Neuronal stem cell (in vitro differentiated cells): Measurements from ENCODE around the gene TRAF2.
"Not testable (repeated sequence)": the region's sequence is repeated elsewhere in the genome, so short reads cannot be mapped to it uniquely, and the experiment has no call there.

Experiments
- DNase-seq: peaks from one replicate; pipeline ENCODE4 v3.0.0-alpha.2; 2013; ENCODE audit warnings: low spot score
- H2AFZ ChIP-seq: one replicate; pipeline ENCODE4 v1.6.1; 2013; ENCODE audit warnings: mild to moderate bottlenecking, low read length, inconsistent platforms
- H2AK5ac ChIP-seq: 2 replicates; pipeline ENCODE4 v1.6.1; 2013; ENCODE audit warnings: low read depth, mild to moderate bottlenecking, inconsistent platforms, low read length, moderate library complexity, mixed read lengths
- H2BK120ac ChIP-seq: 2 replicates; pipeline ENCODE4 v1.6.1; 2013; ENCODE audit warnings: low read depth, mild to moderate bottlenecking, inconsistent platforms, low read length, moderate library complexity, mixed read lengths
- H2BK12ac ChIP-seq: one replicate; pipeline ENCODE4 v1.6.1; 2013; ENCODE audit warnings: low read length, inconsistent platforms
- H2BK15ac ChIP-seq: 2 replicates; pipeline ENCODE4 v1.6.1; 2013; ENCODE audit warnings: mild to moderate bottlenecking, low read length, inconsistent platforms, mixed read lengths
- H2BK5ac ChIP-seq: one replicate; pipeline ENCODE4 v1.6.1; 2013; ENCODE audit warnings: inconsistent platforms, mild to moderate bottlenecking, low read length, moderate library complexity
- H3K14ac ChIP-seq: one replicate; pipeline ENCODE4 v1.6.1; 2013; ENCODE audit warnings: low read length, inconsistent platforms
- H3K18ac ChIP-seq: 2 replicates; pipeline ENCODE4 v1.6.1; 2013; ENCODE audit warnings: low read length, inconsistent platforms
- H3K23ac ChIP-seq: 2 replicates; pipeline ENCODE4 v1.6.1; 2013; ENCODE audit warnings: low read depth, mild to moderate bottlenecking, mixed read lengths, low read length, inconsistent platforms; ENCODE audit not compliant: poor library complexity
- H3K27ac ChIP-seq: replicated peaks from 3 replicates; pipeline ENCODE4 v1.5.1; 2013; ENCODE audit warnings: low read length, inconsistent platforms
- H3K27me3 ChIP-seq, 3 experiments: 2 replicates each; pipeline ENCODE4 v1.6.1; 2013; ENCODE audit warnings: low read length in 3 of 3, mild to moderate bottlenecking in 2 of 3, inconsistent platforms in 1 of 3, low read depth in 1 of 3, mixed read lengths in 1 of 3, moderate library complexity in 1 of 3; ENCODE audit not compliant: control insufficient read depth in 3 of 3, insufficient read depth in 3 of 3
- H3K36me3 ChIP-seq, 2 donors: replicated peaks in 1 of 2; 2 replicates each; pipeline ENCODE4 v1.6.1; 2013; ENCODE audit warnings: low read length in 2 of 2; ENCODE audit not compliant: control insufficient read depth in 2 of 2, insufficient read depth in 2 of 2
- H3K4ac ChIP-seq: 2 replicates; pipeline ENCODE4 v1.6.1; 2013; ENCODE audit warnings: inconsistent platforms, mild to moderate bottlenecking, low read length, moderate library complexity
- H3K4me1 ChIP-seq, 2 donors: 1 replicate in 1 of 2; 2 replicates in 1 of 2; pipeline ENCODE4 v1.6.1; 2013; ENCODE audit warnings: low read length in 2 of 2, low read depth in 1 of 2; ENCODE audit not compliant: control insufficient read depth in 2 of 2, insufficient read depth in 1 of 2
- H3K4me2 ChIP-seq: one replicate; pipeline ENCODE4 v1.6.1; 2013; ENCODE audit warnings: mild to moderate bottlenecking, low read length, inconsistent platforms; ENCODE audit not compliant: insufficient read depth, poor library complexity, severe bottlenecking
- H3K4me3 ChIP-seq, 2 donors: 2 replicates each; pipeline ENCODE4 v1.5.1; 2013; ENCODE audit warnings: low read length in 2 of 2, mild to moderate bottlenecking in 2 of 2, inconsistent platforms in 1 of 2, moderate library complexity in 1 of 2
- H3K79me1 ChIP-seq: one replicate; pipeline ENCODE4 v1.6.1; 2013; ENCODE audit warnings: low read depth, mild to moderate bottlenecking, inconsistent platforms, low read length, moderate library complexity
- H3K9ac ChIP-seq: one replicate; pipeline ENCODE4 v1.6.1; 2013; ENCODE audit warnings: mild to moderate bottlenecking, low read depth, low read length, inconsistent platforms; ENCODE audit not compliant: poor library complexity
- H3K9me3 ChIP-seq, 2 donors: replicated peaks in 1 of 2; 2 replicates each; pipeline versions ENCODE3 to v1.6.1; 2013; ENCODE audit warnings: low read length in 2 of 2, mild to moderate bottlenecking in 2 of 2, inconsistent platforms in 1 of 2, low read depth in 1 of 2, mixed read lengths in 1 of 2, moderate library complexity in 1 of 2; ENCODE audit not compliant: control insufficient read depth in 2 of 2, insufficient read depth in 1 of 2
- H4K8ac ChIP-seq: one replicate; pipeline ENCODE4 v1.6.1; 2013; ENCODE audit warnings: low read depth, mild to moderate bottlenecking, inconsistent platforms, low read length, moderate library complexity
- H4K91ac ChIP-seq: one replicate; pipeline ENCODE4 v1.6.1; 2013; ENCODE audit warnings: low read length, low read depth, mild to moderate bottlenecking, inconsistent platforms; ENCODE audit not compliant: poor library complexity
- WGBS, 2 donors: extraction: QIAGEN DNeasy Blood & Tissue Kit; methylation state at CpG; one replicate each; pipeline ENCODE4 v1.1.7; 2013; ENCODE audit warnings: missing lambda C conversion rate in 2 of 2, mixed read lengths in 1 of 2; ENCODE audit not compliant: insufficient read length in 2 of 2, insufficient replicate concordance in 1 of 2; ENCODE audit errors: extremely low coverage in 2 of 2; 5-methylcytosine and 5-hydroxymethylcytosine counted together

TRAF2 gene

DNA sequence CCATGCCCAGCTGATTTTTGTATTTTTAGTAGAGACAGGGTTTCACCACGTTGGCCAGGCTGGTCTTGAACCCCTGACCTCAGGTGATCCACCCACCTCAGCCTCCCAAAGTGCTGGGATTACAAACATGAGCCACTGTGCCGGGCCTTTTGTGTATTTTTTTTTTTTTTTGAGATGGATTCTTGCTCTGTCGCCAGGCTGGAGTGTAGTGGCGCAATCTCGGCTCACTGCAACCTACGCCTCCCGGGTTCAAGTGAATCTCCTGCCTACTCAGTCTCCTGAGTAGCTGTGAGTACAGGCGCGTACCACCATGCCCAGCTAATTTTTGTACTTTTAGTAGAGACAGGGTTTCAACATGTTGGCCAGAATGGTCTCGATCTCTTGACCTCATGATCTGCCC is 2.6 kb upstream of the TRAF2 start:
- not testable (repeated sequence) for H2AFZ ChIP-seq, H2BK120ac ChIP-seq, H3K27ac ChIP-seq, H3K4me3 ChIP-seq, H4K91ac ChIP-seq, H2BK12ac ChIP-seq, H2BK15ac ChIP-seq, H3K14ac ChIP-seq, H3K9me3 ChIP-seq, H3K4ac ChIP-seq, H4K8ac ChIP-seq, H3K36me3 ChIP-seq, H3K27me3 ChIP-seq, DNase-seq, H2BK5ac ChIP-seq, H2AK5ac ChIP-seq, H3K9ac ChIP-seq, H3K23ac ChIP-seq, H3K4me2 ChIP-seq, H3K18ac ChIP-seq
- peaks cover 12% of the 10 kb centered on the region in 2 donors for H3K4me1 ChIP-seq
- WGBS, 2 donors = no CpG with 5 or more reads among the region's 10 CpGs
- peaks cover 17% of the 10 kb centered on the region for H3K79me1 ChIP-seq

DNA sequence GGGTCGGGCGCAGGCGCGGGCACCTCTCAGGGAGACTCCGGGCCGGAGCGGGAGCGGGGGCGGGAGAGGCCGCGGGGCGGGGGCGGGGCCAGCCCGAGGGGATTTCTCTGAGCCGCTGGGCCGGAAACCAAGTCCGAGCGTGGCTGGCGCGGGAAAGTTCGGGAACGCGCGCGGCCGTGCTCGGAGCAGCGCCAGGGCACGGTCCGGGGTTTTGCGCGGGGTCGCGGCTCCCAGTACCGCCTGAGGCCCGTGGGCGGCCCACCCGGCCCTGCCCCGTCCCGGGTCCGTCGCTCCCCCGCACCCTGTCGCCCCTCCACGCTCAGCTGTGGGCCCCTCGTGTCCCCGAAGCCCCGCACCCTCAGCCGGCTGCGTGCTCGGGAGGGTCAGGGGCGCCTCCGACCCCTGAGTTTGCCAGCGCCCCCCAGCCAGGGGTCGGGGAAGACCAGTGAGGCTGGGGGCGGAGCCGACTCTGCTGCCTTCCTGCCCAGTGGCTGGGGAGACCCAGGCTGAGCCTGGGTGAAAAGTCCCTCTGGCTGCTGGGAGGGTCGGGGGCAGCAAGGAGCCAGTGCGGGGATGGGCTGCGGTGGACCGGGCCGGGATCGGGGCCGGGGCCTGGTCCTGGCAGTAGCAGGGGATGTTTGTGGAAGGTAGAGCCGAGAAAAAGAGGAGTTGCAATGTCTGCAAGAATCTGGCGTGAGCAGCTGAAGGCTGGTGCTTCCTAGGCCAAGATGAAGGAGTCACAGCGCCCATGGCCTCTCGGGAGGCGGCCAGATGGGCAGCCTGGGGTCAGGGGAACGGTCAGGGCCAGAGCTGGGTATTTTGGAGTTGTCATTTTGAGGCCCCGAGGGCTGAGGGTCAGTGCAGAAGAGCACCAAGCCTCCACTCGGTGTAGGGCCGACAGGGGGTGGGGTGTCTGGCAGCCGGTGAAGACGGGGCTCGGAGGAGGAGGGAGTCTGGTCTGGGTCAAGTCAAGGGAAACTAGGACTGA is 588 bp downstream of the TRAF2 start:
- Histone ChIP-seq H3K36me3 (peaks cover 5 to 31% of the 10 kb centered on the region in 2 donors), H4K91ac (peak overlapping the region; percentile 72)
- DNase-seq = peak; percentile 36

DNA sequence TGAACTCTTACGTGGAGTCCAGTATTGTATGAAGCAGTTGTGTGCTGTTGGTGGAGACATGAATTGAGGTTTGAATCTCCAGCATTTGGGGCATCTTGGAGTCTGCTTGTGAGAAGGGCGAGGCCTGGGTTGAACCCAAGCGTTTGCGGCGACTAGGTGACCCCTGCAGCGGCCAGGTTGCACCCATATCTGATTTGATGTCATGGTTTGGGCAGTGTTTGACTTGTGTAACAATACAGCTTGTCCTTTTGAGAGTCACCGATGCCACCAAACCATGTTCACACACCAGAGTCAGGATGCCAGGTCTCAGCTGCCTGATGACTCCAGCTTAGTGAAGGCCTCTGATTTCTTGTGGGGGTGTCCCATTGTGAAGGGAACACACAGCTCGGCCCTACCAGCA is 2.1 kb downstream of the TRAF2 start:
- H3K4ac ChIP-seq = no peak overlapping the region
- no CpG with 5 or more reads among the region's 8 CpGs for WGBS, 2 donors

More for the DNA sequence above, 588 bp downstream of the TRAF2 start:
- Histone ChIP-seq H3K23ac (peak overlapping the region; percentile 92), H2BK120ac (no peak overlapping the region), H3K4me2 (peak overlapping the region; percentile 85), H2AFZ (peak overlapping the region; percentile 99), H3K4me1 (peaks cover 5 to 9% of the 10 kb centered on the region in 2 donors), H2BK12ac (no peak overlapping the region), H3K4ac (peak overlapping the region; percentile 84), H3K9me3 (no peaks in the 10 kb centered on the region), H3K9ac (peak overlapping the region; percentile 98), H3K18ac (peak overlapping the region; percentile 94), H2BK5ac (no peak overlapping the region), H3K14ac (no peak overlapping the region), H3K4me3 (peak overlapping the region; percentile 86 to 92), H3K27ac (no peak overlapping the region), H4K8ac (no peak overlapping the region), H3K27me3 (no peaks in the 10 kb centered on the region), H2AK5ac (peak overlapping the region; percentile 92), H2BK15ac (no peak overlapping the region), H3K79me1 (peaks cover 23% of the 10 kb centered on the region)
- WGBS, 2 donors = no CpG with 5 or more reads among the region's 76 CpGs

GRCh38 chr9:136889858-136890257 is 3.5 kb downstream of the TRAF2 start:
- WGBS, 2 donors = no CpG with 5 or more reads among the region's 42 CpGs
- H3K9me3 ChIP-seq = no peaks in the 10 kb centered on the region
- no peaks in the 10 kb centered on the region for H3K27me3 ChIP-seq
- no peak for DNase-seq
- no peak overlapping the region for H2BK5ac ChIP-seq
- no peak overlapping the region for H3K18ac ChIP-seq
- H3K4ac ChIP-seq = no peak overlapping the region
- H2AFZ ChIP-seq = no peak overlapping the region
- H2BK12ac ChIP-seq = no peak overlapping the region
- H2AK5ac ChIP-seq = no peak overlapping the region
- H2BK120ac ChIP-seq = no peak overlapping the region
- no peak overlapping the region for H4K8ac ChIP-seq
- no peak overlapping the region for H3K4me3 ChIP-seq
- no peak overlapping the region for H4K91ac ChIP-seq
- peaks cover 11 to 50% of the 10 kb centered on the region in 2 donors for H3K36me3 ChIP-seq
- no peak overlapping the region for H3K27ac ChIP-seq
- H2BK15ac ChIP-seq = no peak overlapping the region
- H3K4me1 ChIP-seq = peaks cover 3 to 7% of the 10 kb centered on the region in 2 donors
- no peak overlapping the region for H3K14ac ChIP-seq
- no peak overlapping the region for H3K4me2 ChIP-seq
- peak overlapping the region; percentile 55 for H3K23ac ChIP-seq
- H3K9ac ChIP-seq = peak overlapping the region; percentile 60
- H3K79me1 ChIP-seq = peaks cover 29% of the 10 kb centered on the region

More for the DNA sequence above, 2.1 kb downstream of the TRAF2 start:
- H2AFZ ChIP-seq = no peak overlapping the region
- no peaks in the 10 kb centered on the region for H3K27me3 ChIP-seq
- H3K4me3 ChIP-seq = peak overlapping the region; percentile 6 to 35
- H4K8ac ChIP-seq = peak overlapping the region; percentile 48
- H2BK5ac ChIP-seq = no peak overlapping the region
- H3K9me3 ChIP-seq = no peaks in the 10 kb centered on the region
- no peak overlapping the region for H3K23ac ChIP-seq
- H3K18ac ChIP-seq = no peak overlapping the region
- no peak overlapping the region for H2BK15ac ChIP-seq
- no peak overlapping the region for H2AK5ac ChIP-seq
- no peak overlapping the region for H4K91ac ChIP-seq
- peaks cover 9 to 41% of the 10 kb centered on the region in 2 donors for H3K36me3 ChIP-seq
- no peak overlapping the region for H2BK120ac ChIP-seq
- H3K27ac ChIP-seq = no peak overlapping the region
- H3K79me1 ChIP-seq = peaks cover 25% of the 10 kb centered on the region
- no peak overlapping the region for H3K14ac ChIP-seq
- no peak overlapping the region for H3K9ac ChIP-seq
- H3K4me1 ChIP-seq = peaks cover 3 to 7% of the 10 kb centered on the region in 2 donors
- no peak overlapping the region for H3K4me2 ChIP-seq
- no peak overlapping the region for H2BK12ac ChIP-seq
- DNase-seq = no peak
